Osteocyte (in vitro differentiated cells): ENCODE results near the gene JAK2. TPM values are rescaled to one million over a fixed set of nuclear protein-coding genes. Genes with fewer than 3 reads are reported as not detected.

Experiments used
- DNase-seq: peaks from one replicate; pipeline ENCODE4 v3.0.0; 2021; ENCODE audit warnings: mixed read lengths; ENCODE audit not compliant: unreplicated experiment; ENCODE audit errors: extremely low spot score
- H3K27ac Mint-ChIP-seq: one replicate; pipeline ENCODE4 v1.8.0; 2021; ENCODE audit warnings: mild to moderate bottlenecking, mixed read lengths; ENCODE audit not compliant: unreplicated experiment
- H3K27me3 Mint-ChIP-seq: one replicate; pipeline ENCODE4 v1.8.0; 2021; ENCODE audit warnings: mixed read lengths; ENCODE audit not compliant: unreplicated experiment
- H3K36me3 Mint-ChIP-seq: one replicate; pipeline ENCODE4 v1.8.0; 2021; ENCODE audit warnings: mixed read lengths; ENCODE audit not compliant: unreplicated experiment
- H3K4me1 Mint-ChIP-seq: one replicate; pipeline ENCODE4 v1.8.0; 2021; ENCODE audit warnings: mixed read lengths; ENCODE audit not compliant: unreplicated experiment
- H3K4me3 Mint-ChIP-seq: one replicate; pipeline ENCODE4 v1.8.0; 2021; ENCODE audit warnings: mild to moderate bottlenecking, moderate library complexity, mixed read lengths; ENCODE audit not compliant: unreplicated experiment
- H3K9me3 Mint-ChIP-seq: one replicate; pipeline ENCODE4 v1.8.0; 2021; ENCODE audit warnings: mixed read lengths; ENCODE audit not compliant: unreplicated experiment
- long read RNA-seq: library from polyadenylated mRNA; unstranded; transcript quantifications from one replicate; pipeline ENCODE4 v2.0.0, GENCODE V29; 2021
- total RNA-seq: library from RNA; stranded (reverse); gene quantifications from 2 replicates; pipeline ENCODE4 v1.2.1, GENCODE V29; 2021
- TF ChIP-seq, protein P1 (sequence below): fragments of 200-600 bp; sonication (generic); IDR thresholded peaks from 2 replicates; pipeline ENCODE4 v1.5.0; 2021; ENCODE audit warnings: antibody characterized with exemption, mild to moderate bottlenecking, moderate library complexity

JAK2 gene
- total RNA-seq: 23.3 and 24.6 TPM in 2 replicates
- long read RNA-seq, full-length matches to known transcripts: 2 of 17 reads
- long read RNA-seq, partial matches to known transcripts: 5 of 17 reads
- long read RNA-seq, other reads (novel, unspliced or antisense): 10 of 17 reads

DNA sequence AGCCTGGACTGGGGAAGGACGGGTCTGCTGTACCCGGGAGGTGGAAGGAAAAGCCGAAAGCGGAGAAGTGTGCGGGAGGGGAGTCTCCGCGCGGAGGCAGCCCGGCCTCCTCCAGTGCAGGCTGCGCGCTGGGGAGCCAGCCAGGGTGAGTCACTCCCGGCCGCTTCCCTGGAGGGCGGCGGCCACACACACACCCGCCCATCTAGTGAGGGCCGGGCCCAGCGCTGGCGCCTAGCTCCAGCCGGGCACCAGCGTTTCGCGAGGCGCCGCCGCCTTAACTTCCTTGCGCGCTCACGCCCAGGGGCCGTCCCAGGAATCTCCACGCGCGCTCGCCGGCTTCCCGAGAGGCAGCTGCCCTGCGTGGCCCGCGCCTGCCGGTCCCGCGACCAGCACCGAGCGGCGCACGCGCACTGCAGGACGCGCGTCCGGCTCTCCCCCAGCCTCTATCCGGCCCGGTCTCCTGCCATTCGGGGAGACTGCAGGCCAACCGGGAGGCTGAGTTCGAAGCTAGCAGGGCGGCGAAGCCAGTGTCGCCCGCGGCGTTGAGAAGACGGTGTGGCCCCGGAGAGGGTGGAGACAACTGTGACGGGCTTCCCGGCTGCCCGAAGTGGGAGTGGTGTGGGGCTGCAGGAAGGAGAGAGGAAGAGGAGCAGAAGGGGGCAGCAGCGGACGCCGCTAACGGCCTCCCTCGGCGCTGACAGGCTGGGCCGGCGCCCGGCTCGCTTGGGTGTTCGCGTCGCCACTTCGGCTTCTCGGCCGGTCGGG is at the start of gene JAK2:
Gene JAK2 (plus strand): TSS at position 652 of the 765 bp plus-strand sequence. CDS start 36,716 bp downstream, outside the sequence.
- TF ChIP-seq, protein P1, sequence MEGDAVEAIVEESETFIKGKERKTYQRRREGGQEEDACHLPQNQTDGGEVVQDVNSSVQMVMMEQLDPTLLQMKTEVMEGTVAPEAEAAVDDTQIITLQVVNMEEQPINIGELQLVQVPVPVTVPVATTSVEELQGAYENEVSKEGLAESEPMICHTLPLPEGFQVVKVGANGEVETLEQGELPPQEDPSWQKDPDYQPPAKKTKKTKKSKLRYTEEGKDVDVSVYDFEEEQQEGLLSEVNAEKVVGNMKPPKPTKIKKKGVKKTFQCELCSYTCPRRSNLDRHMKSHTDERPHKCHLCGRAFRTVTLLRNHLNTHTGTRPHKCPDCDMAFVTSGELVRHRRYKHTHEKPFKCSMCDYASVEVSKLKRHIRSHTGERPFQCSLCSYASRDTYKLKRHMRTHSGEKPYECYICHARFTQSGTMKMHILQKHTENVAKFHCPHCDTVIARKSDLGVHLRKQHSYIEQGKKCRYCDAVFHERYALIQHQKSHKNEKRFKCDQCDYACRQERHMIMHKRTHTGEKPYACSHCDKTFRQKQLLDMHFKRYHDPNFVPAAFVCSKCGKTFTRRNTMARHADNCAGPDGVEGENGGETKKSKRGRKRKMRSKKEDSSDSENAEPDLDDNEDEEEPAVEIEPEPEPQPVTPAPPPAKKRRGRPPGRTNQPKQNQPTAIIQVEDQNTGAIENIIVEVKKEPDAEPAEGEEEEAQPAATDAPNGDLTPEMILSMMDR: peak; percentile 63
- Mint-ChIP-seq H3K27me3 (no peaks in the 10 kb centered on the region), H3K27ac (peak within 1 kb of the TSS; percentile 99), H3K4me1 (peaks cover 39% of the 10 kb centered on the region), H3K9me3 (no peaks in the 10 kb centered on the region), H3K36me3 (peaks cover 2% of the 10 kb centered on the region), H3K4me3 (peak within 1 kb of the TSS; percentile 88)
- DNase-seq: peak; percentile 98

DNA sequence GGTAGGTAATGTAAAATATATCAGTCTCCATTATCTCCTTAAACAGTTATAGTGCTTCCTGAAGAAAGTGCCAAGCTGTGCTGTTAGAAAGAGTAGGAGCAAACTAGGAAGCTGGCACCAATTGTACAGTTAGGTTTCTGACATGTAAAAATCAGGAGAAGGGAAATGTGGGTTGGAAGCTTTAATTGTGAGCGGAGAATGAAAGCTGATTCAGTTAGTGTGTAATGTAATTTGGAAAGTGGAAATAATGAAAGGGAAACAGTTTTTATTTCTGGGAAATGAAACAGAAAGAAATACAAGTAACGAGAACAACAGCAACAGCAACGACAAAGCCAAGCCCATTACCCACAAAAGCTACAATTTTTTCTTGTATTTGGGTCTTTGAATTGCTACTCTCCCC is 48.8 kb upstream of the JAK2 start:
- Mint-ChIP-seq H3K27me3 (no peaks in the 10 kb centered on the region), H3K9me3 (no peaks in the 10 kb centered on the region), H3K4me3 (no peak overlapping the region), H3K27ac (no peak overlapping the region), H3K36me3 (no peaks in the 10 kb centered on the region), H3K4me1 (peaks cover 8% of the 10 kb centered on the region)
- no peak for DNase-seq
- TF ChIP-seq, protein P1: no peak

DNA sequence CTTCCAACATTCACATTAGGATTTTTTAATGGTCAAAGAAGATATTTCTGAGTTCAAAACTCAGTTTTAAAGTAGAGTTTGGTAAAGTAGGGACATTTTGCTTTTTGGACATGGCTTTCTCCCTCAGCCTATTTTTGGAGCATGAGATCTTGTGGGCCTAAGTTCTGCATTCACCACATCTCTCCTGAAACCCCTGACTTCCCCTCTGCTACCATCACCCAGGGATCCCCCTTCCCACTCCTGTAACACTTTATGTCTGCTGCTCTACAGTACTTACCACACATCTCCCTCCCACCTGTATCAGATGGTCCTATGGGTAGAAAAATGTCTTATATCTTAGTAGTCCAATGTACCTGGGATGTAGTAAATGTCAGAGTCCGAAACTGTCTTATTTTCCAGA is 48.2 kb upstream of the JAK2 start:
- TF ChIP-seq, protein P1: no peak
- Mint-ChIP-seq H3K9me3 (no peaks in the 10 kb centered on the region), H3K27ac (no peak overlapping the region), H3K4me1 (peaks cover 8% of the 10 kb centered on the region), H3K27me3 (no peaks in the 10 kb centered on the region), H3K4me3 (no peak overlapping the region), H3K36me3 (no peaks in the 10 kb centered on the region)
- no peak for DNase-seq

DNA sequence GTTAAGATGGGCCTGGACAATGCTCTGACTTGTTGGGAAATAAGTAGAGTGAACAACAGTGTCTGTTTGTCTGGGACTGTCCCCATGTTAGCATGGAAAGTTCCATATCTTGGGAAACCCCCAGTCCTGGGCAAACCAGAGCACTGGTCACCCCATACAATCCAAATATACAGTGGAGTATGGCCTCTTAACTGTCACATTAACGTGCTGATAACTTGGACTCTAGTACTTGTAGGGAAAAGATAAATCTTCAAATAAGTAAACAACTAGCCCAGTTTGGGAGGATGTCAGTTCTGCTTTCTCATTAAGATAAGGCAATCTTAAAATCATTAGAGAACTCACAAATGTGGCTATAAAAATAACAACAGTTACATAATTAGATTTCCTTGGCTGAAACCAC is 47.6 kb upstream of the JAK2 start:
- no peak for DNase-seq
- Mint-ChIP-seq H3K36me3 (no peaks in the 10 kb centered on the region), H3K4me1 (peaks cover 11% of the 10 kb centered on the region), H3K27me3 (no peaks in the 10 kb centered on the region), H3K27ac (no peak overlapping the region), H3K4me3 (no peak overlapping the region), H3K9me3 (no peaks in the 10 kb centered on the region)
- TF ChIP-seq, protein P1: no peak

DNA sequence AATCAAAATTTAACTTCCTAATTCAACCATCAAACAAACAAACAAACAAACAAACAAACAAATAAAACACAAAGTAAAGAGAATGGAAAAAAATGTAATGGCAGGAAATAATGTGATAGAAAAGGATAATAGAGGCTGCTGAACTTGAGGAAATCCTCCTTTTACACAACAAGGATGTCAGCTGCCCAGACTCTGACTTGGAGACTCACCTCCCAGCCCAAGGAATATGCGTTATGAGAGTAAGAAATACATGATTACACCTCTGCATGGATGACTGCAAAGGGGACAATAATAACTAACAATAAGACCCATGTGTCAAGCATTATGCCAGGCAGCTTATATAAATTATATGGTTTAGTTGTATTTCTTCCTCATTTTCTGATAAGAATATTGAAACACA is 46.6 kb upstream of the JAK2 start:
- no peaks in the 10 kb centered on the region for H3K27me3 Mint-ChIP-seq

More for the DNA sequence above, 46.6 kb upstream of the JAK2 start:
- H3K36me3 Mint-ChIP-seq: no peaks in the 10 kb centered on the region
- H3K27ac Mint-ChIP-seq: no peak overlapping the region
- TF ChIP-seq, protein P1: no peak
- DNase-seq: no peak
- no peak overlapping the region for H3K4me3 Mint-ChIP-seq
- no peaks in the 10 kb centered on the region for H3K9me3 Mint-ChIP-seq
- H3K4me1 Mint-ChIP-seq: peaks cover 13% of the 10 kb centered on the region
